BJ (cell line): Measurements from ENCODE around the gene PABPN1L. TPM values are rescaled to one million over a fixed set of nuclear protein-coding genes. Genes with fewer than 3 reads are reported as not detected.

ENCODE experiments used
- CTCF ChIA-PET: fragments of 350-600 bp; formaldehyde crosslinking; extraction: SDS; loops from one replicate; lab custom pipeline; 2021; ENCODE audit warnings: antibody characterized with exemption, inconsistent platforms; lab: Yijun Ruan, JAX
- POLR2A ChIA-PET: fragments of 300-600 bp; sonication (Branson Sonifier 250); formaldehyde crosslinking; extraction: SDS; loops from one replicate; lab custom pipeline; 2021; ENCODE audit warnings: antibody characterized with exemption; lab: Charles Lee
- DNase-seq: peaks from one replicate; pipeline ENCODE4 v3.0.0-alpha.2; 2011; ENCODE audit warnings: low read depth
- H3K27me3 ChIP-seq: 2 replicates; pipeline ENCODE4 v1.6.0; 2011; ENCODE audit warnings: low read length; ENCODE audit not compliant: control insufficient read depth, insufficient read depth
- H3K36me3 ChIP-seq: 2 replicates; pipeline ENCODE4 v1.5.1; 2011; ENCODE audit warnings: low read length; ENCODE audit not compliant: control insufficient read depth, insufficient read depth
- H3K4me3 ChIP-seq: 2 replicates; pipeline ENCODE4 v1.5.1; 2011; ENCODE audit warnings: low read depth, mild to moderate bottlenecking, control low read depth, low read length
- polyA plus RNA-seq: library from polyadenylated mRNA; depleted of rRNA; stranded (reverse); fragments of >200 nt; gene quantifications from 2 replicates; pipeline ENCODE4 v1.2.3, GENCODE V29; 2011
- TF ChIP-seq, protein P1 (sequence below): IDR thresholded peaks from 2 replicates; pipeline ENCODE4 v1.5.1; 2011; ENCODE audit warnings: low read depth, mild to moderate bottlenecking, control low read depth, inconsistent platforms, low read length, moderate library complexity; ENCODE audit not compliant: insufficient read depth

PABPN1L gene
- polyA plus RNA-seq, 1 experiment = not detected

GRCh38 chr16:88906535-88907105 lies 40.2 kb upstream of the PABPN1L start:
- CTCF ChIA-PET = no interaction called here

DNA sequence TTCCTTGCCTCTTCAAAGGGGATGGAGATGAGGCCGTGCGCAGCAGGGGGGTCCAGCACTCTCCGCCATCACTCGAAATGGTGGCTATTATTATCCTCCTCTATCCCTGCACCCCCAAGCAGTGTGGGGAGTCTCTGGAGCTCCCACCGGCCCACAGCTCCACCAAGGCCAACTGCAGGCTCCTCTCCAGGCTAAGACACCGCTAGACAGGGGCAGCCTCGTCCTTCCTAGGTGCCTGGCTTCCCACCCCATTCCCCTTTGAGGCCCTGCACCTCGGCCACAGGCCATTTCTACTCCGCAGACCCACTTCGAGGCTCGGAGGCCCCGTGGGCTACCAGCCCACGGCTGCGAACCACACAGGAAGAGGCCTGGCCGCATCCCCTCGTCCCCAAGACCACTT lies 39.6 kb upstream of the PABPN1L start:
- ChIA-PET POLR2A (no interaction called here), CTCF (no interaction called here)
- H3K4me3 ChIP-seq = no peak overlapping the region
- peaks cover 1% of the 10 kb centered on the region; the same call in 1 of the 2 replicates for H3K27me3 ChIP-seq
- H3K36me3 ChIP-seq = no peaks in the 10 kb centered on the region
- no peak for DNase-seq
- TF ChIP-seq, protein P1, sequence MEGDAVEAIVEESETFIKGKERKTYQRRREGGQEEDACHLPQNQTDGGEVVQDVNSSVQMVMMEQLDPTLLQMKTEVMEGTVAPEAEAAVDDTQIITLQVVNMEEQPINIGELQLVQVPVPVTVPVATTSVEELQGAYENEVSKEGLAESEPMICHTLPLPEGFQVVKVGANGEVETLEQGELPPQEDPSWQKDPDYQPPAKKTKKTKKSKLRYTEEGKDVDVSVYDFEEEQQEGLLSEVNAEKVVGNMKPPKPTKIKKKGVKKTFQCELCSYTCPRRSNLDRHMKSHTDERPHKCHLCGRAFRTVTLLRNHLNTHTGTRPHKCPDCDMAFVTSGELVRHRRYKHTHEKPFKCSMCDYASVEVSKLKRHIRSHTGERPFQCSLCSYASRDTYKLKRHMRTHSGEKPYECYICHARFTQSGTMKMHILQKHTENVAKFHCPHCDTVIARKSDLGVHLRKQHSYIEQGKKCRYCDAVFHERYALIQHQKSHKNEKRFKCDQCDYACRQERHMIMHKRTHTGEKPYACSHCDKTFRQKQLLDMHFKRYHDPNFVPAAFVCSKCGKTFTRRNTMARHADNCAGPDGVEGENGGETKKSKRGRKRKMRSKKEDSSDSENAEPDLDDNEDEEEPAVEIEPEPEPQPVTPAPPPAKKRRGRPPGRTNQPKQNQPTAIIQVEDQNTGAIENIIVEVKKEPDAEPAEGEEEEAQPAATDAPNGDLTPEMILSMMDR = no peak

More at GRCh38 chr16:88906535-88907105, 40.2 kb upstream of the PABPN1L start:
- Histone ChIP-seq H3K36me3 (no peaks in the 10 kb centered on the region), H3K27me3 (peaks cover 1% of the 10 kb centered on the region; the same call in 1 of the 2 replicates), H3K4me3 (no peak overlapping the region)
- POLR2A ChIA-PET = no interaction called here
- TF ChIP-seq, protein P1 = no peak
- no peak for DNase-seq

- TF ChIP-seq, protein P1 = no peak
- ChIA-PET POLR2A (no interaction called here), CTCF (no interaction called here)
- Histone ChIP-seq H3K36me3 (no peaks in the 10 kb centered on the region), H3K27me3 (peaks cover 1% of the 10 kb centered on the region; the same call in 1 of the 2 replicates), H3K4me3 (no peak overlapping the region)
- no peak for DNase-seq
Observed at GRCh38 chr16:88905563-88905962, 39.1 kb upstream of the PABPN1L start.

DNA sequence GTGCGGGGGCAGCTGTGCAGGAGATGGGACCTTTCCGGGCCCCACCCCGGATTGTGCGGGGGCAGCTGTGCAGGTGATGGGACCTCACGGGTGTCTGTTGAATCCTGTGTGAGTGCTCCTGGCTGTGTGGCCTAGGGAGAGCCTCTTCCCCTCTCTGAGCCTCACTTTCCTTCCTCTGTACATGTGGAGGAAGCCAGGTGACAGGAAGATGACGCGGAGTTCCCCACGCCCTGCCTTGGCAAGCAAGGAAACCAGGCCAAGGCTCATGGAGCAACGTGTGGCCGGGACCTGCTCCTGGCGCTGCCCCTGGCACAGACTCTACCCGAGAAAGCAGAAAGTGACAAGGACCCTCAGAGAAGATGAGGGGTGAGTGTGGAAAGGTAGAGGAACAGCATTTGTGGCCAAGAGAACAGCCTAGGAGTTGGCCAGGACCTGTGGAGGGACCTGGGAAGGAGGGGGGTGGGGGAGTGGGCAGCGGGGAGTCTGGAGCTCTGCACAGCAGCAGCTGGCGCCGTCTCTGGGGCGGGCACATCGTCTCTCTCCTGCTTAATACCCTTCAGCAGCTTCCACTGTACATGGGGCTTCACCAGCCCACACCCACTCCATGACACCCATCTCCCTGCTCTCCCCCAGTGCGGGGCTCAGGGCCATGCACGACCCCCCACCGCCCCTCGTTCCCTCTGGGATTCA lies 38.4 kb upstream of the PABPN1L start:
- no peaks in the 10 kb centered on the region for H3K36me3 ChIP-seq
- POLR2A ChIA-PET = no interaction called here
- H3K27me3 ChIP-seq = peaks cover 1% of the 10 kb centered on the region; the same call in 1 of the 2 replicates
- TF ChIP-seq, protein P1 = no peak
- no peak for DNase-seq
- H3K4me3 ChIP-seq = no peak overlapping the region
- CTCF ChIA-PET = interaction anchor here (1.0 kb wide), 1 partner anchor 26 kb away, joined by 3 read pairs; no protein-coding TSS in a partner anchor

DNA sequence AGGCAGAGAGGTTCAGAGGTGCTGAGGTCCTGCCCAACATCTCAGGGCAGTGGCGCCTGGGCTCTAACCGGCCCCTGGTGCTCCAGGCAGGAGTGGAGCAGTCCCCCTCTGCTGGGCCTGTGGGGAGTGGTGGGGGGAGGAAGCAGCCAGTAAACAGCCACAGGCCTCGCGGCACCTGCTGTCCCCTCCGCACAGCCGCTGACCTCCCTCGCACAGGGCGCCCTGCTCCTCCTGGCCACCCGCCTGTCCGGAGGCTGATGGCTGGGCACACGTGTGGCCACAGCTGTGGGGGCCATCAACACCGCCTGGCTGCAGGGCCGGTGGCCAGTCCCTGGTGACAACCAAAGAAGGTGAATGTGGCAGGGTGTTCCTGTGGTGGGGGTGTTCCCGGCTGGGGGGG lies 36.8 kb upstream of the PABPN1L start:
- ChIA-PET CTCF (interaction anchor here (1.0 kb wide), 1 partner anchor 25 kb away, joined by 3 read pairs; no protein-coding TSS in a partner anchor), POLR2A (no interaction called here)
- no peaks in the 10 kb centered on the region for H3K36me3 ChIP-seq
- H3K27me3 ChIP-seq = peaks cover 1% of the 10 kb centered on the region; the same call in 1 of the 2 replicates
- TF ChIP-seq, protein P1 = no peak
- no peak overlapping the region for H3K4me3 ChIP-seq
- no peak for DNase-seq
